Bronchial epithelial cell (primary cell): ENCODE results near the gene CYP3A4. TPM values are rescaled to one million over a fixed set of nuclear protein-coding genes. Genes with fewer than 3 reads are reported as not detected.
A peak's percentile ranks its signal among the peaks of the same experiment; 100 is the strongest.
"Not testable (repeated sequence)": the region's sequence is repeated elsewhere in the genome, so short reads cannot be mapped to it uniquely, and the experiment has no call there.

Experiments
- DNase-seq: peaks from one replicate; pipeline ENCODE4 v3.0.0-alpha.2; 2010; ENCODE audit warnings: low read depth
- FAIRE-seq: peaks from 2 replicates; lab custom pipeline; 2011; peaks lifted over from hg19 to GRCh38; lab: Jason Lieb, UNC
- H3K27me3 ChIP-seq: 2 replicates; pipeline ENCODE4 v1.5.1; 2011; ENCODE audit warnings: low read length; ENCODE audit not compliant: control insufficient read depth, insufficient read depth
- H3K36me3 ChIP-seq: 2 replicates; pipeline ENCODE4 v1.5.1; 2011; ENCODE audit warnings: low read length; ENCODE audit not compliant: control insufficient read depth, insufficient read depth
- H3K4me3 ChIP-seq: 2 replicates; pipeline ENCODE4 v1.5.1; 2011; ENCODE audit warnings: mild to moderate bottlenecking, low read depth, low read length, control low read depth
- total RNA-seq: library from RNA; depleted of rRNA; stranded (reverse); fragments of >200 nt; gene quantifications from 2 replicates; pipeline ENCODE4 v1.2.1, GENCODE V29; 2014
- TF ChIP-seq, protein P1 (sequence below): IDR thresholded peaks from 2 replicates; pipeline ENCODE4 v1.5.1; 2011; ENCODE audit warnings: mild to moderate bottlenecking, moderate library complexity, low read length, control low read depth, inconsistent platforms; ENCODE audit not compliant: insufficient read depth, severe bottlenecking

The CYP3A4 gene
- total RNA-seq, 1 donor from 2014 or later = not detected

GRCh38 chr7:99752356-99752755 lies 31.6 kb downstream of the CYP3A4 start:
- Histone ChIP-seq H3K27me3 (no peaks in the 10 kb centered on the region), H3K4me3 (no peak overlapping the region), H3K36me3 (no peaks in the 10 kb centered on the region)
- FAIRE-seq (no peak), DNase-seq (peak; percentile 45)
- TF ChIP-seq, protein P1, sequence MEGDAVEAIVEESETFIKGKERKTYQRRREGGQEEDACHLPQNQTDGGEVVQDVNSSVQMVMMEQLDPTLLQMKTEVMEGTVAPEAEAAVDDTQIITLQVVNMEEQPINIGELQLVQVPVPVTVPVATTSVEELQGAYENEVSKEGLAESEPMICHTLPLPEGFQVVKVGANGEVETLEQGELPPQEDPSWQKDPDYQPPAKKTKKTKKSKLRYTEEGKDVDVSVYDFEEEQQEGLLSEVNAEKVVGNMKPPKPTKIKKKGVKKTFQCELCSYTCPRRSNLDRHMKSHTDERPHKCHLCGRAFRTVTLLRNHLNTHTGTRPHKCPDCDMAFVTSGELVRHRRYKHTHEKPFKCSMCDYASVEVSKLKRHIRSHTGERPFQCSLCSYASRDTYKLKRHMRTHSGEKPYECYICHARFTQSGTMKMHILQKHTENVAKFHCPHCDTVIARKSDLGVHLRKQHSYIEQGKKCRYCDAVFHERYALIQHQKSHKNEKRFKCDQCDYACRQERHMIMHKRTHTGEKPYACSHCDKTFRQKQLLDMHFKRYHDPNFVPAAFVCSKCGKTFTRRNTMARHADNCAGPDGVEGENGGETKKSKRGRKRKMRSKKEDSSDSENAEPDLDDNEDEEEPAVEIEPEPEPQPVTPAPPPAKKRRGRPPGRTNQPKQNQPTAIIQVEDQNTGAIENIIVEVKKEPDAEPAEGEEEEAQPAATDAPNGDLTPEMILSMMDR = no peak

GRCh38 chr7:99751322-99752052 lies 32.5 kb downstream of the CYP3A4 start:
- H3K27me3 ChIP-seq, H3K36me3 ChIP-seq, H3K4me3 ChIP-seq: not testable (repeated sequence)
- FAIRE-seq (peak; percentile 85), DNase-seq (peak; percentile 80)

- FAIRE-seq (no peak), DNase-seq (no peak)
- no peaks in the 10 kb centered on the region for H3K36me3 ChIP-seq
- TF ChIP-seq, protein P1 = no peak
- H3K4me3 ChIP-seq = no peak overlapping the region
- no peaks in the 10 kb centered on the region for H3K27me3 ChIP-seq
These were observed 35.0 kb downstream of the CYP3A4 start for GRCh38 chr7:99748846-99749579.

- H3K4me3 ChIP-seq, H3K27me3 ChIP-seq, FAIRE-seq, H3K36me3 ChIP-seq, DNase-seq: not testable (repeated sequence)
These were observed 37.1 kb downstream of the CYP3A4 start for GRCh38 chr7:99746915-99747314.

GRCh38 chr7:99745395-99745794 lies 38.6 kb downstream of the CYP3A4 start:
- H3K36me3 ChIP-seq, H3K4me3 ChIP-seq, DNase-seq, H3K27me3 ChIP-seq, FAIRE-seq: not testable (repeated sequence)

DNA sequence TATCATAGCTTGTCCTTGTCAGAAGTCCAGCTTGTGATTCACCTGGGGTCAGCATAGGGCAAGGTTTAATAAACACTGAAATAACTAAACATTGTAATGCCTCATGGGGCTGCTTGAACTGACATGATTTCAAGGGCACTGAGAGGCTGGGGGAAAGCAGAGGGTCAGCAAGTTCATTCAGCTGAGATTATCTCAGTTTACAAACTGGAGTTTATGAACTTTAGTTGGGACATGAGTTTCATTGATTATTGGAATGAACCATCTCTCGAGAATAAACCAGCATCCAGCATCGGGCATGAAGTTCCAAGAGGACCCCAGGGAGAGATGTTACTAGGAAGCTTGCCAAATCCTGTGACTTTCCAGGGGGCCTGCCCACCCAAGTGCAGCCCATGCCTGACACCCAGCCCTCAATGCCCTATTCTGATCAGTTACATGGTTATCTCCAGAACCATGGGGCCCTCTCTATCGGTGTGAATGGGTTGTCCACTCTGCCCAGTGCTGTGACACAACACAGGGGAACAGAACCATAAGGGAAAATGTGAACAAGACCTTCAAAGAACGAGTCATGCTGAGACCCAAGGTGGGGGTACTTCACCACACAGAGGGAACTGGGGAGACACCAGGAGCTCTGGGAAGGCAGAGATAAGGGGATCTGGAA lies 41.1 kb downstream of the CYP3A4 start:
- no peak for DNase-seq
- no peak overlapping the region for H3K4me3 ChIP-seq
- TF ChIP-seq, protein P1 = no peak
- no peak for FAIRE-seq
- no peaks in the 10 kb centered on the region for H3K27me3 ChIP-seq
- no peaks in the 10 kb centered on the region for H3K36me3 ChIP-seq

DNA sequence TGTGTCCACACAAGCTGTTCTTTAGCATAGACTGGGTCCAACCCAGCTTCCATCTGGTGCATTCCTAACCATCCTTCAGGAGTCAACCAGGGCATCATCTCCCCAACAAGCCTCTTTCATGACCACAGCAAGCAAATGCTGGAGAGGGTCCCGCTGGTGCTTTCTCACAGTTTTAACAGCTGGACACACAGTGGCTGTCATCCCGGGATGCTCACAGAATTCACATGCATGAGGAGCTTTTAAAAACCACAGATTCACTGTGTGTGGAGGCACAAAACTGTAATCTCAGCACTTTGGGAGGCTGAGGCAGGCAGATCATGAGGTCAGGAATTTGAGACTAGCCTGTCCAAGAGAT lies 42.6 kb downstream of the CYP3A4 start:
- Histone ChIP-seq H3K4me3 (no peak overlapping the region), H3K36me3 (no peaks in the 10 kb centered on the region), H3K27me3 (no peaks in the 10 kb centered on the region)
- no peak for DNase-seq
- no peak for FAIRE-seq
- TF ChIP-seq, protein P1 = no peak
